ENCODE data around the gene SQSTM1.
"Not testable (repeated sequence)": the region's sequence is repeated elsewhere in the genome, so short reads cannot be mapped to it uniquely, and the experiment has no call there.

SQSTM1 gene

DNA sequence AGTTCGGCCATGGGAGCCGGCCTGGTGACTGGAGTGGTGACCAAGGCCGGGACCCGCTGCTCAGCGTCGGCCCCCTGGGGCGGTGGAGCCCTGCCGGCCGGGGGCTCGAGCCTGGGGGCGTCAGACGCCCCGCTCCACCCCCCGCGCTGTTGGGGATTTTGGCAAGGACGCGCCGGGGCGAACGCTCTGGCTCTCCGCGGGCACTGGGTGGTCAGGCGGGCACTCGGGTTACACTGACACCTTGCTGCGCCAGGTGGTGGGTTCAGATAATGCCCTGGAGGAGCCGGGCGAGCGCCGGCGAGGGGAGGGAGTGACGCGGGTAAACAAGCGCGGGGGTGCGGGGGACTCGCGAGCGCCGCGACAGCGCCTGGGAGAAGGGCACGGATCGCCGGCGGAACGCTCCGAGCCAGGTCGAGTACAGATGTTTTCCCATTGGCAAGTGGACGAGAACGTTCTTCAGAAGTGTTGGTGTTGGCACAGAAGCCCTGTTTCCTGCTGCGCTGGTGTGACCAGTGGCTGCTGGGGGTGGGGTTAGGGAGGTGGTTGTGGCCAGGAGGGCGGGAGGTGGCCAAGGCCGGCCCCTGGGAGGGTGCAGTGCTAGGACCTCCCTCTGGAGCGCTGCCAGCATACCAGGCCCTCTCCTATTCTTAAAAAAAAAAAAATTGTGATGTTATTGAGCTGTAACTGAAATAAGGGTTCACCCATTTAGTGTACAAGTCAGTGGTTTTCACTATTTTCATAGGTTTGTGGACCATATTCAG is 773 bp downstream of the SQSTM1 start:
- in situ Hi-C loops (cut with MboI; ENCODE audit: low pct_unique_long_range_greater_than_20kb, low sequenced_read_pairs) = no loop called here
- peak; percentile 84 for DNase-seq

DNA sequence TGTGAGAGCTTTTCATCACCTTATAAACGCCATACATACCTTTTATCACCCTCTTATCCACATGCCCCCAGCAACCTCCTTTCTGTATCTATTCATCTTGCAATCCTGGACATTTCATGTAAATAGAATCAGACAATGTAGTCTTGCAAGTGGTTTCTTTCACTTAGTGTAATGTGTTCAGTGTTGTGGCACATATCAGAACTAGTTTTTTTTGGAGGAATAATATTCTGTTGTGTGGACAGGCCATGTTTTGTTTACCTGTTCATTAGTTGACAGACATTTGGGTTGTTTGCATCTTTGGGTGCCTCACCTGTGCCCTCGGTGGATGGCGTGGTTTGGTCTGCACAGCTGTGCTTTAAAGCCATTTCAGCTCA is 1.3 kb downstream of the SQSTM1 start:
- in situ Hi-C loops (cut with MboI; ENCODE audit: low pct_unique_long_range_greater_than_20kb, low sequenced_read_pairs) = no loop called here

DNA sequence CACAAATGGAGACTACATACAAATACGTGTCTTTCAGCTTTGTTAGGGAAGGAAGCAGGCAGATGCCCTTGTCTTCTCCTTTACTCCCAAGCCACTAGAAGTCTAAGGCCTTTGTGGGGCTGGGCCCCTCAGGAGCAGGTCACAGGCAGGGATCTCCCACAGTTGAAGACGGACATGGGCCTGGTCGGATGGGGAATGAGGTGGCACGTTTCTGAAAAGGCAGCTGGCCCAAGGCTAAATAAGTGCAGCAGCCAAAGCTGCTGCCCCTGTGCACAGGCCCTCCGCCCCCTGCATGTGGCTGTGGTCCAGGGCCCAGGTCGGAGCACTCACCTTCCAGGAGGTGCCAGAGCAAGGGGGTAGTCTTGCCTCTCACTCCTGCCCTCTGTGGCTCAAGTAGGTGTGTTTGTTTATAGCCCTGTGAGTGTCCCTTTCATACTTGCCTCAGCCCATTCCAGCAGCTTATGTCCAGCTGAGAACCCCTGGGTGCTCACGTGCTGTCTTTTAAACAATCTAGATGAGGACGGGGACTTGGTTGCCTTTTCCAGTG is 1.8 kb downstream of the SQSTM1 start:
- in situ Hi-C loops (cut with MboI; ENCODE audit: low pct_unique_long_range_greater_than_20kb, low sequenced_read_pairs) = no loop called here

More for the DNA sequence above, 1.3 kb downstream of the SQSTM1 start:
- DNase-seq = no peak

DNA sequence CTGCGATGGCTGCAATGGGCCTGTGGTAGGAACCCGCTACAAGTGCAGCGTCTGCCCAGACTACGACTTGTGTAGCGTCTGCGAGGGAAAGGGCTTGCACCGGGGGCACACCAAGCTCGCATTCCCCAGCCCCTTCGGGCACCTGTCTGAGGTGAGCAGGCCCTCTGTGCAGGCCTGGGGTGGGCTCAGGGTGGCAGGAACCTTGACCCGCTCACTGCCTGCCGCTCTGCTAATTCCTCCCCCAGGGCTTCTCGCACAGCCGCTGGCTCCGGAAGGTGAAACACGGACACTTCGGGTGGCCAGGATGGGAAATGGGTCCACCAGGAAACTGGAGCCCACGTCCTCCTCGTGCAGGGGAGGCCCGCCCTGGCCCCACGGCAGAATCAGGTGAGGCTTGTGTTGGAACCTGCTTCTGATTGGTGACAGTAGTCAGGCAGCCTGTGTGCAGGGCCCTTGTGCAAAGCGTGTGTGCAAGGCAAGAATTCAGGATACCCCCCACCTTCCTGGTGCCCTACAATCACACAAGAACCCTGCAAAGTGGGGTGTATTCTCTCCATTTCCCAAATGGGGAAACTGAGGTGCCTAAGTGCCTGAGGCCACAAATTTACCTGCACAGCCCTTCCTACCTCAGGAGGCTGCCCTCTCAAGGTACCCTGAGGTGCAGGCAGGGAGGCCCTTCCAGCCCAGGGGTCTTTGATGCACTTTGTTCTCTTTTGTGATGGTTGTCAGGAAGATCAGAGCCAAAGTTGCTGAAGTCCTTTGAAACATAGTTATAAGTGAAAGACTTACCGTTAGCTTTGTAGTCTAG is 3.4 kb downstream of the SQSTM1 start:
- in situ Hi-C loops (cut with MboI; ENCODE audit: low pct_unique_long_range_greater_than_20kb, low sequenced_read_pairs) = no loop called here
- DNase-seq = no peak

More for the DNA sequence above, 1.8 kb downstream of the SQSTM1 start:
- no peak for DNase-seq

DNA sequence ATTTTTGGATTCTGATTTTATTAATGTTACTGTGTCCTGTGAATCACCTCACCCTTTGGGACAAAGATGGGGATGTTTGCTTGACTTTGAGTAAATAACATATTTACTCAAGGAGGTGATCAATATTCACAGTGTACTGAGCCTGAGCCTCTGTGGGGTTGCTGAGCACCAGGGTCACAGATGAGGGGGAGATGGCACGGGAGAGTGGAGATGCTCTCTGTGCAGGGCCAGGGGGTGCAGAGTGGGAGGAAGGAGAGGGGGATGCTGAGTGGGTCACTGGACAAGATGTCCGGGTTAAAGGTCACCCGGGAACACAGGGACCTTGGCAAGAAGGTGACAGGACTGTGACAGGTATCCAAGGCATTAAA is 4.0 kb downstream of the SQSTM1 start:
- no peak for DNase-seq
- in situ Hi-C loops (cut with MboI; ENCODE audit: low pct_unique_long_range_greater_than_20kb, low sequenced_read_pairs) = no loop called here

DNA sequence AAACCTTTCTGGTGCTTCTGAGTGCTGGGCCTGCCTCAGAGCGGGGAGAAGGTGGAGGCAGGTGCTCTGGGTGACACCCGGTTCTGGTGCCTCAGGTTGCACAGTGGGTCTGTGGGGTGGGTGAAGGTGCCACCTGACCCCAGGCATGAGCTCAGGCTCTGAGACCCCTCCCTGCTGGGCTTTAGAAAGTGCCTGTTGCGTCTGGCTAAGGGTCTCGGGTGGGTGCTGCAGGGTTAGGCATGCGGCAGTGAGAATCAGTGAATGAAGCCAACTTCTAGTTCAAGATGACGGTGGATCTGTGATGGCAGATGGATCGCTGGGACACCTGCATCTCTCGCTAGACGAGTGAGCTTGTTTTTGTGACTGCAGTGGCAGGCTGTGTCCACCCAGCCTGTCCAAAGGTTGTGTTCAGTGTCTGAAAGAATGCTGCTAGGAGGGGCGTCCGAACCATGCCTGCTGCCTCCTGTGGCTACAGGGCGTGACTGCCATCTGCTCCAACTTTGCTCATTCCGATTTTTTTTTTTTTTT is 5.0 kb downstream of the SQSTM1 start:
- in situ Hi-C loops (cut with MboI; ENCODE audit: low pct_unique_long_range_greater_than_20kb, low sequenced_read_pairs) = no loop called here
- no peak for DNase-seq

DNA sequence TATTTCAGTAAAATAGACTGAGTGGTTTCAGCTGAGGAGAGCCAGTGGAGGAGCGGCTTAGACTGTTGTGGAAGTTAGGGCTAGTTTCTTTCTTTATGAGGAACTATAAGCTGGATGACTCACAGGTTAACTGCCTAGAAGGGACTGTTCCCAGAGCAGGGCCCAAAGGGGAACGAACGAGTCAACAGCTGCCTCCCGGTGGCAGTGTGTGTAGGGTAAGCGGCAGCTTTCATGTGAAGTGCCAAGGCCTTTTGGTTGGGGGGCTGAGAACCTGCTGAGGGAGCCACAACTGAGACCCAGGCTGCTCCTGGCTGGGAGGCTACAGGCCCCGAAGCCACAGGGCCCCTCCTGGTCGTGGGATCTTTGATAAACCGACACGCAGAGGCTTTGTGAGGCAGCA is 7.0 kb downstream of the SQSTM1 start:
- peak; percentile 76 for DNase-seq
- in situ Hi-C loops (cut with MboI; ENCODE audit: low pct_unique_long_range_greater_than_20kb, low sequenced_read_pairs) = no loop called here

DNA sequence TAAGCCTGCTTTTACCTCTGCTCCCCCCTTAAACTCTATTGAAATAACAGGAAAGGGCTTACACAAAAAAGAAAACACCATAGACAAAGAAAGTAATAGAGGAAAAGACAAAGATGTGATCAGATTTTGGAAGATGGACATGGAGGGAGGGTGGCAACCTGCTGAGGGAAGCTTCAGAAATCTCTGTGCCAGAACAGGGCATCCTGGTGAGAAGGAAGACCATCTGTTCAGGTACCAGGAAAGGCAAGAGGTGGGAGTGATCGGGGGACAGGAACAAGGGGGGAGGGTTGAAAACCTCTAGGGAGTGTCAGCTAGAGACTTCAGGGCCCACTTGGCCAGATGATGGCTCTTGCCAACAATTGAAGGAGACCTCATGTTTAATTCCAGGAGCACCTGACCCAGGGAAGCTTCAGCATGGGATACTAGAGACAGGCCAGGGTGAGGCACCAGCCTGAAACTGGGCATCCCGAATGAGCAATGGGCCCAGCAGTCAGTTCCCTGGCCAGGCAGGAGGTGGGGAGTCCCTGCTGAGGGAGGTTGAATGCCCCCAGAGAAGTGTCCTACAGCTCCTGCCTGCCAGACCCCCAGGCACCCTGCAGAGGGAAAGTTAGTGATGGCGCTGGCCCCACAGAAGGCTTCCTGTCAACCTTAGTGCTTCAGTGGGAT is 8.2 kb downstream of the SQSTM1 start:
- no peak for DNase-seq

DNA sequence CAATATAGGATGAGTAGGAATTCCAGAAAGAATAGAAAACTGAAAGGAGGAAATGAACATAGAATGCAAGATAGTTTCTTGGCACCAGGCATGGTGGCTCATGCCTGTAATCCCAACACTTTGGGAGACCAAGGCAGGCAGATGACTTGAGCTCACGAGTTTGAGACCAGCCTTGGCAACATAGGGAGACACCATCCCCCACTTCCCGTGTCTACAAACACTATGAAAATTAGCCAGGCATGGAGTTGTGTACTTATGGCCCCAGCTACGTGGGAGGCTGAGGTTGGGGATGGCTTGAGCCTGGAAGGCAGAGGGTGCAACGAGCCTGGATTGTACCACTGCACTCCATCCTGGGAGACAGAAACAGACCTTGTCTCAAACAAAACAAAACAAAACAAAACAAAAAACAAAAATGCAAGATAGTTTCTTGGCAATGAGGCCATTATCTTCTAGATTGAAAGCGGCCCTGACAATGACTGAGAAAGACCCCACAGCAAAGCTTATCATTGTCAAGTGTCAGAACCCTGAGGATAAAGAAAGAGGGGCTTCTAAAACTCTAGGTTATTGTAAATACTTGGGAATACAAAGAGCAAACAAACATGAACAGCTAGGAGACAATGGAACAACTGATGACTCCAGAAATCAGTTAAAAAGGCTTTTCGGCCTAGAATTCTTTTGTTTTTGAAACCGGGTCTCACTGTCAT is 9.2 kb downstream of the SQSTM1 start:
- in situ Hi-C loops (cut with MboI; ENCODE audit: low pct_unique_long_range_greater_than_20kb, low sequenced_read_pairs) = no loop called here

More for the DNA sequence above, 8.2 kb downstream of the SQSTM1 start:
- in situ Hi-C loops (cut with MboI; ENCODE audit: low pct_unique_long_range_greater_than_20kb, low sequenced_read_pairs) = no loop called here

DNA sequence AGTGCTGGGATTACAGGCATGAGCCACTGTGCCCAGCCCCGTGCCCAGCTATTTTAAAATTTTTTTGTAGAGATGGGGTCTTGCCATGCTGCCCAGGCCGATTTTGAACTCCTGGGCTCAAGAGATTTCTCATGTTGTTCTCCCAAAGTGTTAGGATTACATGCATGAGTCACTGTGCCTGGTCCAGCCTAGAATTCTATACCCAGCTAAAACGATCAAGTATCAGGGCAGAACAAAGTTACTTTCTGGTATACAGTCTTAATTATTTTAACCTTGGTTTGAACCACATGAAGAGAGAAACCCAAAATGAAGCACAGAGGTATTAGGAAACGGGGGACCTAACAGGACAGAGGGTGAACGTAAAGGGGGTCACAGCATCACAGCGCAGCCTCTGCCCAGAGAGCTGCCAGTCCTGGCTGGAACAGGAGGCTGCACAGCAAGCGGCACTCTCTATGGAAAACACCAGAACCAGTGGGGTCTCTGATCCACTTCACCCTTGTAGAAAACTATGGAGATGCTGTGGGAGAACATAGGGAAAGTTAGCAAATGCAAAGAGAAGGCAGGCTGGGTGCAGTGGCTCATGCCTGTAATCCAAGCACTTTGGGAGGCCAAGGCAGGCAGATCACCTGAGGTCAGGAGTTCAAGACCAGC is 10.2 kb downstream of the SQSTM1 start:
- DNase-seq = no peak
- in situ Hi-C loops (cut with MboI; ENCODE audit: low pct_unique_long_range_greater_than_20kb, low sequenced_read_pairs) = no loop called here

More for the DNA sequence above, 9.2 kb downstream of the SQSTM1 start:
- DNase-seq = no peak

DNA sequence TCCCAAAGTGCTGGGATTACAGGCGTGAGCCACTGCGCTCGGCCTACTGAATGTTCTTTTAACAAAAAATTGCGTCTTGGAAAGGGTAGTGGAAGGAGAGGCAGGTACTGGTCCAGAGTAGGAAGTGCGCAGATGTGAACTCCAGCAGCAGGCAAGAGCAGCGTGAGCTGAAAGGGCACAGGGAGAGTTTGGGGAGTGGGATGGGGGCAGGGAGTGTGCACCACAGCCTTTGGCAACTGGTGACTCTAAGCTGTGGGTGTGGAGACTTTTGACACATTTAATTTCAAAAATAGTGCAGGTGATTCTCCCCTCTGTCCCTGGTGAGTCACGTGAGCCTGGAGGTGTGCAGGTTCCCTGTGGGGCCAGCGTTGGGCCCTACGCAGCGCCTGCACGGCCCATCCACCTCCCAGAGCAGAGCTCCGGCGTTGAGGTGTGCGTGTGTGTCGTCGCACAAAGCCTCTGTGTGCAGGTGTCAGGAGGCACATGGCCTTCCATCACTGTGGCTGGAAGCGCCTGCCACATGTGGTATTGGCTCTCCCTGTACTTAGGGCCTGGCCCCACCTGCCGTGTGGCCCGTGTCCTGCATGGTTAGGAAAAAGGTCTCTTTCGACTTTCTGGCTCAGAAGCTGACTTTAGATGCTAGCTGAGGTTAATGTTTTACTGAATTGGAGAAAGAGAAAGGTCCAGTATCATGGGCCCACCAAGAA is 11.5 kb downstream of the SQSTM1 start:
- no peak for DNase-seq
- in situ Hi-C loops (cut with MboI; ENCODE audit: low pct_unique_long_range_greater_than_20kb, low sequenced_read_pairs) = no loop called here

DNA sequence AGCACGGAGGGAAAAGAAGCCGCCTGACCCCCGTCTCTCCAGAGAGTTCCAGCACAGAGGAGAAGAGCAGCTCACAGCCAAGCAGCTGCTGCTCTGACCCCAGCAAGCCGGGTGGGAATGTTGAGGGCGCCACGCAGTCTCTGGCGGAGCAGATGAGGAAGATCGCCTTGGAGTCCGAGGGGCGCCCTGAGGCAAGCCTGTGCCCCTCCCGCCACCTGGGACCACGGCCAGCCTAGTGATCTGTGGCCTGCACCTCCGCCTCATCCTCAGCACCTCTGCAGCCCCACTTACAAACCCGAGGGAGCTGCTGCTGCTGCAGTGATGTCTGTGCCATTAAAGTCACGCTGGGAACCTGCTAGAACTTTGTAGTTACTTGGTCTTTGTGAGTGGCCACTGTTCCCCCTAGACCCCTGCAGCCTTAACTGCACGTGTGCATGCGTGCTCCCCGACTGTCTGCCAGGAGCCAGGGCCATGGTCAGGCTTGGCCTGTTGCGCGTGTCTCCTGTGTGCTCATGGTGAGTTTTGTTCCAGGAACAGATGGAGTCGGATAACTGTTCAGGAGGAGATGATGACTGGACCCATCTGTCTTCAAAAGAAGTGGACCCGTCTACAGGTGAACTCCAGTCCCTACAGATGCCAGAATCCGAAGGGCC is 12.5 kb downstream of the SQSTM1 start:
- in situ Hi-C loops (cut with MboI; ENCODE audit: low pct_unique_long_range_greater_than_20kb, low sequenced_read_pairs) = no loop called here
- no peak for DNase-seq

DNA sequence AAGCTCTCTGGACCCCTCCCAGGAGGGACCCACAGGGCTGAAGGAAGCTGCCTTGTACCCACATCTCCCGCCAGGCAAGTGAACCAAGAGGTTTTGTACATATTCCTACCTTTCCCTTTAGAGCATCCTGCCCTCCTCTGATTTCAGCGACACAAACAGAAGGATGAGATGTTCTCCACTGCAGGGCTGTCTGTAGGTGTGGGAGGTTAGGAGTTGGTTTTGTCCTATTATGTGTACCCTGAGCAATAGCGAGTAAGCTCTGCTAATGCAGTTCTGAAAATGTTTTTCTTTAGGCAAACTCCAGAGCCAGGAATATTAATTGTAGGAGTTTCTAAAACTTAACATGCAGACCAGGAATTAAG is 13.0 kb downstream of the SQSTM1 start:
- DNase-seq = no peak
- in situ Hi-C loops (cut with MboI; ENCODE audit: low pct_unique_long_range_greater_than_20kb, low sequenced_read_pairs) = no loop called here

DNA sequence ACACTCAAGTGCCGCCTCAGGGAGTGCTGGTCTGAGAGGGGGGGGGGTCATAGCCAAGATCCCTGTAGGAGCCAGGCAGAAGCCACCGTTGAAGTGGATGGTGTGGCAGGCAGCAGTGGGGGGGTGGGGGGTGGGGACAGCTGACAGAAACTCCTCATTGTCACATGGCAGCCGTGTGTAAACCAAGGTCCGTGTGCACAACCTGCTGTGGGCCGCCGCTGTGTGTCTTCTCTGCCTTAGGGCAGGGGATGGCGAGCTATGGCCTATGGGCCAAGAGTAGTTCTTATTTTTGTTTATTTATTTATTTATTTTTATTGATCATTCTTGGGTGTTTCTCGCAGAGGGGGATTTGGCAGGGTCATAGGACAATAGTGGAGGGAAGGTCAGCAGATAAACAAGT is 13.4 kb downstream of the SQSTM1 start:
- in situ Hi-C loops (cut with MboI; ENCODE audit: low pct_unique_long_range_greater_than_20kb, low sequenced_read_pairs) = no loop called here
- DNase-seq = no peak

DNA sequence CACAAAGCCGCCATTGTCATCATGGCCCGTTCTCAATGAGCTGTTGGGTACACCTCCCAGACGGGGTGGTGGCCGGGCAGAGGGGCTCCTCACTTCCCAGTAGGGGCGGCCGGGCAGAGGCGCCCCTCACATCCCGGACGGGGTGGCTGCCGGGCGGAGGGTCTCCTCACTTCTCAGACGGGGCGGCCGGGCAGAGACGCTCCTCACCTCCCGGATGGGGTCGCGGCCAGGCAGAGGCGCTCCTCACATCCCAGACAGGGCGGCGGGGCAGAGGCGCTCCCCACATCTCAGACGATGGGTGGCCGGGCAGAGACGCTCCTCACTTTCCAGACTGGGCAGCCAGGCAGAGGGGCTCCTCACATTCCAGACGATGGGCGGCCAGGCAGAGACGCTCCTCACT is 14.2 kb downstream of the SQSTM1 start:
- in situ Hi-C loops (cut with MboI; ENCODE audit: low pct_unique_long_range_greater_than_20kb, low sequenced_read_pairs); DNase-seq: not testable (repeated sequence)

DNA sequence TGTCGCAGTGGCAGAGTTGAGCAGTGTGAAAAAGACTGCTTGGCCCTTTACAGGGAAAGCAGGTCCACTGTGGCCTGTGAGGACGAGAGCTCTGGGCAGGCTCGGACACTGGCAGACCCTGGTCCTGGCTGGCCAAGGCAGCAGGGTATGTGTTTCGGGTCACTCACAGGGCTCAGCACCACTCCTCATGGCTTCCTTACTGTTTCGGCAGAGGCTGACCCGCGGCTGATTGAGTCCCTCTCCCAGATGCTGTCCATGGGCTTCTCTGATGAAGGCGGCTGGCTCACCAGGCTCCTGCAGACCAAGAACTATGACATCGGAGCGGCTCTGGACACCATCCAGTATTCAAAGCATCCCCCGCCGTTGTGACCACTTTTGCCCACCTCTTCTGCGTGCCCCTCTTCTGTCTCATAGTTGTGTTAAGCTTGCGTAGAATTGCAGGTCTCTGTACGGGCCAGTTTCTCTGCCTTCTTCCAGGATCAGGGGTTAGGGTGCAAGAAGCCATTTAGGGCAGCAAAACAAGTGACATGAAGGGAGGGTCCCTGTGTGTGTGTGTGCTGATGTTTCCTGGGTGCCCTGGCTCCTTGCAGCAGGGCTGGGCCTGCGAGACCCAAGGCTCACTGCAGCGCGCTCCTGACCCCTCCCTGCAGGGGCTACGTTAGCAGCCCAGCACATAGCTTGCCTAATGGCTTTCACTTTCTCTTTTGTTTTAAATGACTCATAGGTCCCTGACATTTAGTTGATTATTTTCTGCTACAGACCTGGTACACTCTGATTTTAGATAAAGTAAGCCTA is 15.7 kb downstream of the SQSTM1 start:
- DNase-seq = no peak
- in situ Hi-C loops (cut with MboI; ENCODE audit: low pct_unique_long_range_greater_than_20kb, low sequenced_read_pairs) = no loop called here
